ENCODE results near the gene MRPL51. TPM values are rescaled to one million over a fixed set of nuclear protein-coding genes. Genes with fewer than 3 reads are reported as not detected.

MRPL51 gene
- total and polyA plus RNA-seq, 9 of the 15 experiments (the other 6 are each of a cell fraction or from before 2014, with no cell fraction given), result 127 to 727 (median 208) TPM

DNA sequence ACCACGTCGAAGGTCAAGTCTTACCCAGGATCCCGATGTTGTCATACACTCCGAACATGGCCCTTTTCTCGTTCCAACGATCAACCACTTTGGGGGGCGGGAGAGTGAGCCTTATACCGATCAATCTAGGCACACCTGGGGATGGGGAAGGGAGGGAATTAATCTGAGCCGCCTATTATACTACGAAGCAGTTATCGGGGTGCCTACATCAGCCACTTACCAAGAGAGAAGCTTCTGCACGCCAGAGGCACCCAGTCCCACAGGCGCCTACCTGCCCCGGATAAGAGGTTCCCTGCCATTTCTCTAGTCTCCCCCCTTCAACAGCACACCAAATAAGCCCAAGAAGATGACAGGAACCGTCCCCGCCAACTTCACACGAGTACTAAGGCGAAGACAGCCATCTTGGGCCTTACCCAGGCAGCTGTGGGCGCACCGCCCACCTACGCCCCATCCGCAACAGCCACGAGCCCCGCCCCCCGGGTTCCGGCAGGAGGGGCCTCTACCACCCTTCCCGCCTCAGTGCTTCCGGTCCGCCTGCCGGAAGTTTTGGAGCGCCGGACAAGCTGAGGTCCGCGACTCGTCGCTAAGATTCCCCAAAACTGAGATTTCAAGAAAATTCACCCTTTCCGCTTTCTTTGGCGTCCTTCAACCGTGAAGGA is at the start of gene MRPL51 (continued):
- TF ChIP-seq, protein P1, sequence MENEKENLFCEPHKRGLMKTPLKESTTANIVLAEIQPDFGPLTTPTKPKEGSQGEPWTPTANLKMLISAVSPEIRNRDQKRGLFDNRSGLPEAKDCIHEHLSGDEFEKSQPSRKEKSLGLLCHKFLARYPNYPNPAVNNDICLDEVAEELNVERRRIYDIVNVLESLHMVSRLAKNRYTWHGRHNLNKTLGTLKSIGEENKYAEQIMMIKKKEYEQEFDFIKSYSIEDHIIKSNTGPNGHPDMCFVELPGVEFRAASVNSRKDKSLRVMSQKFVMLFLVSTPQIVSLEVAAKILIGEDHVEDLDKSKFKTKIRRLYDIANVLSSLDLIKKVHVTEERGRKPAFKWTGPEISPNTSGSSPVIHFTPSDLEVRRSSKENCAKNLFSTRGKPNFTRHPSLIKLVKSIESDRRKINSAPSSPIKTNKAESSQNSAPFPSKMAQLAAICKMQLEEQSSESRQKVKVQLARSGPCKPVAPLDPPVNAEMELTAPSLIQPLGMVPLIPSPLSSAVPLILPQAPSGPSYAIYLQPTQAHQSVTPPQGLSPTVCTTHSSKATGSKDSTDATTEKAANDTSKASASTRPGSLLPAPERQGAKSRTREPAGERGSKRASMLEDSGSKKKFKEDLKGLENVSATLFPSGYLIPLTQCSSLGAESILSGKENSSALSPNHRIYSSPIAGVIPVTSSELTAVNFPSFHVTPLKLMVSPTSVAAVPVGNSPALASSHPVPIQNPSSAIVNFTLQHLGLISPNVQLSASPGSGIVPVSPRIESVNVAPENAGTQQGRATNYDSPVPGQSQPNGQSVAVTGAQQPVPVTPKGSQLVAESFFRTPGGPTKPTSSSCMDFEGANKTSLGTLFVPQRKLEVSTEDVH (IDR thresholded peaks at IDR 0.05; ENCODE audit: low read depth, partially characterized antibody), result peak; percentile 86
- TF ChIP-seq CREB1 (IDR thresholded peaks at IDR 0.05), result no peak
- TF ChIP-seq CREB1 (CRISPR knock-in tag; IDR thresholded peaks at IDR 0.05), result peak; percentile 52
- TF ChIP-seq MBD2 (IDR thresholded peaks at IDR 0.05; ENCODE audit: borderline replicate concordance, low read depth), result peak; percentile 52; the same call in 1 of the 2 replicates
- TF ChIP-seq KDM4B (IDR thresholded peaks at IDR 0.05; ENCODE audit: borderline replicate concordance in 2 of 2, low read depth in 1 of 2), result peak in 1 of 2 experiments; percentile 50; a peak in 1 of 4 replicates
- peak; percentile 83 for TF ChIP-seq POLR2AphosphoS5 (IDR thresholded peaks at IDR 0.05; ENCODE audit: control insufficient read depth, insufficient read depth, low read depth, low read length)
- TF ChIP-seq JUN (IDR thresholded peaks at IDR 0.05; ENCODE audit: borderline replicate concordance, low read depth, low read length), result 0 out of 2 replicates have a peak, but pooled peaks have one; percentile 18
- TF ChIP-seq JUN (CRISPR knock-in tag; IDR thresholded peaks at IDR 0.05; ENCODE audit: borderline replicate concordance), result no peak
- TF ChIP-seq, protein P2, sequence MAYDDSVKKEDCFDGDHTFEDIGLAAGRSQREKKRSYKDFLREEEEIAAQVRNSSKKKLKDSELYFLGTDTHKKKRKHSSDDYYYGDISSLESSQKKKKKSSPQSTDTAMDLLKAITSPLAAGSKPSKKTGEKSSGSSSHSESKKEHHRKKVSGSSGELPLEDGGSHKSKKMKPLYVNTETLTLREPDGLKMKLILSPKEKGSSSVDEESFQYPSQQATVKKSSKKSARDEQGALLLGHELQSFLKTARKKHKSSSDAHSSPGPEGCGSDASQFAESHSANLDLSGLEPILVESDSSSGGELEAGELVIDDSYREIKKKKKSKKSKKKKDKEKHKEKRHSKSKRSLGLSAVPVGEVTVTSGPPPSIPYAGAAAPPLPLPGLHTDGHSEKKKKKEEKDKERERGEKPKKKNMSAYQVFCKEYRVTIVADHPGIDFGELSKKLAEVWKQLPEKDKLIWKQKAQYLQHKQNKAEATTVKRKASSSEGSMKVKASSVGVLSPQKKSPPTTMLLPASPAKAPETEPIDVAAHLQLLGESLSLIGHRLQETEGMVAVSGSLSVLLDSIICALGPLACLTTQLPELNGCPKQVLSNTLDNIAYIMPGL (CRISPR knock-in tag; IDR thresholded peaks at IDR 0.05), result no peak
- TF ChIP-seq, protein P3, sequence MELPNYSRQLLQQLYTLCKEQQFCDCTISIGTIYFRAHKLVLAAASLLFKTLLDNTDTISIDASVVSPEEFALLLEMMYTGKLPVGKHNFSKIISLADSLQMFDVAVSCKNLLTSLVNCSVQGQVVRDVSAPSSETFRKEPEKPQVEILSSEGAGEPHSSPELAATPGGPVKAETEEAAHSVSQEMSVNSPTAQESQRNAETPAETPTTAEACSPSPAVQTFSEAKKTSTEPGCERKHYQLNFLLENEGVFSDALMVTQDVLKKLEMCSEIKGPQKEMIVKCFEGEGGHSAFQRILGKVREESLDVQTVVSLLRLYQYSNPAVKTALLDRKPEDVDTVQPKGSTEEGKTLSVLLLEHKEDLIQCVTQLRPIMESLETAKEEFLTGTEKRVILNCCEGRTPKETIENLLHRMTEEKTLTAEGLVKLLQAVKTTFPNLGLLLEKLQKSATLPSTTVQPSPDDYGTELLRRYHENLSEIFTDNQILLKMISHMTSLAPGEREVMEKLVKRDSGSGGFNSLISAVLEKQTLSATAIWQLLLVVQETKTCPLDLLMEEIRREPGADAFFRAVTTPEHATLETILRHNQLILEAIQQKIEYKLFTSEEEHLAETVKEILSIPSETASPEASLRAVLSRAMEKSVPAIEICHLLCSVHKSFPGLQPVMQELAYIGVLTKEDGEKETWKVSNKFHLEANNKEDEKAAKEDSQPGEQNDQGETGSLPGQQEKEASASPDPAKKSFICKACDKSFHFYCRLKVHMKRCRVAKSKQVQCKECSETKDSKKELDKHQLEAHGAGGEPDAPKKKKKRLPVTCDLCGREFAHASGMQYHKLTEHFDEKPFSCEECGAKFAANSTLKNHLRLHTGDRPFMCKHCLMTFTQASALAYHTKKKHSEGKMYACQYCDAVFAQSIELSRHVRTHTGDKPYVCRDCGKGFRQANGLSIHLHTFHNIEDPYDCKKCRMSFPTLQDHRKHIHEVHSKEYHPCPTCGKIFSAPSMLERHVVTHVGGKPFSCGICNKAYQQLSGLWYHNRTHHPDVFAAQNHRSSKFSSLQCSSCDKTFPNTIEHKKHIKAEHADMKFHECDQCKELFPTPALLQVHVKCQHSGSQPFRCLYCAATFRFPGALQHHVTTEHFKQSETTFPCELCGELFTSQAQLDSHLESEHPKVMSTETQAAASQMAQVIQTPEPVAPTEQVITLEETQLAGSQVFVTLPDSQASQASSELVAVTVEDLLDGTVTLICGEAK (IDR thresholded peaks at IDR 0.05), result peak; percentile 98
- TF ChIP-seq, protein P3 (CRISPR knock-in tag; IDR thresholded peaks at IDR 0.05), result no peak
- peak; percentile 85 for TF ChIP-seq SIN3B (IDR thresholded peaks at IDR 0.05; ENCODE audit: low read depth)
- 0 out of 2 replicates have a peak, but pooled peaks have one; percentile 31 for TF ChIP-seq ZNF644 (tag; IDR thresholded peaks at IDR 0.05; ENCODE audit: low read depth)
